H1 (cell line): ENCODE measurements around the gene WDSUB1. TPM values are rescaled to one million over a fixed set of nuclear protein-coding genes. Genes with fewer than 3 reads are reported as not detected.

Experiments
- CTCF ChIA-PET: fragments of 300-600 bp; sonication (Branson Sonifier 250); formaldehyde crosslinking; loops from one replicate; lab custom pipeline; 2021; ENCODE audit not compliant: partially characterized antibody; lab: Charles Lee
- POLR2A ChIA-PET: fragments of 300-600 bp; sonication (Branson Sonifier 250); formaldehyde crosslinking; loops from one replicate; lab custom pipeline; 2021; ENCODE audit warnings: inconsistent platforms; ENCODE audit not compliant: partially characterized antibody; lab: Charles Lee
- DNase-seq, 2 experiments: peaks; one replicate each; pipeline versions ENCODE4 v3.0.0 to v3.0.0-alpha.2; 2010 to 2022; ENCODE audit warnings: low spot score in 2 of 2, low read depth in 1 of 2, mixed read lengths in 1 of 2
- FAIRE-seq: peaks from 2 replicates; lab custom pipeline; 2011; peaks lifted over from hg19 to GRCh38; lab: Jason Lieb, UNC
- H2AFZ ChIP-seq: 2 replicates; pipeline ENCODE4 v1.8.1; 2012; ENCODE audit warnings: low read length, inconsistent platforms
- H2AK5ac ChIP-seq: 2 replicates; pipeline ENCODE4 v1.6.1; 2013; ENCODE audit warnings: low read depth, low read length
- H2BK120ac ChIP-seq: replicated peaks from 2 replicates; pipeline ENCODE3; 2013; ENCODE audit warnings: low read depth, low read length, inconsistent platforms
- H2BK12ac ChIP-seq: 2 replicates; pipeline ENCODE4 v1.6.1; 2013; ENCODE audit warnings: low read depth, low read length
- H2BK15ac ChIP-seq: 2 replicates; pipeline ENCODE4 v1.6.1; 2013; ENCODE audit warnings: low read length
- H2BK20ac ChIP-seq: 2 replicates; pipeline ENCODE4 v1.6.1; 2013; ENCODE audit warnings: low read length
- H2BK5ac ChIP-seq: 2 replicates; pipeline ENCODE4 v1.6.1; 2013; ENCODE audit warnings: low read depth, low read length
- H3K14ac ChIP-seq: 2 replicates; pipeline ENCODE4 v1.6.1; 2013; ENCODE audit warnings: inconsistent platforms; ENCODE audit not compliant: insufficient read length
- H3K18ac ChIP-seq: 2 replicates; pipeline ENCODE4 v1.6.1; 2013; ENCODE audit warnings: low read length; ENCODE audit errors: extremely low read depth
- H3K23ac ChIP-seq: 2 replicates; pipeline ENCODE4 v1.6.1; 2013; ENCODE audit warnings: inconsistent platforms; ENCODE audit not compliant: insufficient read length
- H3K23me2 ChIP-seq: 2 replicates; pipeline ENCODE4 v1.6.1; 2013; ENCODE audit warnings: low read depth, low read length
- H3K27ac ChIP-seq: 2 replicates; pipeline ENCODE4 v1.6.1; 2011; ENCODE audit warnings: low read depth, low read length, inconsistent platforms
- H3K27me3 ChIP-seq, 4 experiments: replicated peaks in 1 of 4; 1 replicate in 1 of 4; 2 replicates in 3 of 4; pipeline versions ENCODE4 v1.6.1 to v1.8.1; 2011 to 2013; ENCODE audit warnings: low read length in 3 of 4, mild to moderate bottlenecking in 3 of 4, inconsistent platforms in 2 of 4, mixed read lengths in 2 of 4, moderate library complexity in 1 of 4; ENCODE audit not compliant: control insufficient read depth in 3 of 4, insufficient read depth in 3 of 4; ENCODE audit errors: extremely low read depth in 1 of 4
- H3K36me3 ChIP-seq, 4 experiments: 2 replicates each; pipeline versions ENCODE4 v1.6.1 to v1.8.1; 2011 to 2013; ENCODE audit warnings: mild to moderate bottlenecking in 4 of 4, low read length in 3 of 4, moderate library complexity in 2 of 4, control low read depth in 1 of 4, inconsistent platforms in 1 of 4; ENCODE audit not compliant: insufficient read depth in 4 of 4, control insufficient read depth in 2 of 4
- H3K4ac ChIP-seq: replicated peaks from 2 replicates; pipeline ENCODE3; 2013; ENCODE audit warnings: low read length, low read depth, mixed read lengths, inconsistent platforms; ENCODE audit not compliant: insufficient read length
- H3K4me1 ChIP-seq, 4 experiments: replicated peaks in 1 of 4; 1 replicate in 1 of 4; 2 replicates in 3 of 4; pipeline versions ENCODE4 v1.6.1 to v1.8.1; 2011 to 2013; ENCODE audit warnings: low read length in 3 of 4, inconsistent platforms in 2 of 4, mixed read lengths in 1 of 4; ENCODE audit not compliant: insufficient read depth in 4 of 4, control insufficient read depth in 3 of 4
- H3K4me2 ChIP-seq, 2 experiments: 2 replicates each; pipeline versions ENCODE4 v1.6.1 to v1.8.1; 2011 to 2013; ENCODE audit warnings: low read depth in 2 of 2, low read length in 2 of 2, control low read depth in 1 of 2, inconsistent platforms in 1 of 2, mild to moderate bottlenecking in 1 of 2; ENCODE audit not compliant: insufficient read depth in 1 of 2
- H3K4me3 ChIP-seq, 4 experiments: fragments of 200-600, 300-600 bp in 1 of 4; sonication (generic), shearing (Covaris generic), sonication (Bioruptor Twin) in 1 of 4; 2 replicates each; pipeline versions ENCODE4 v1.5.1 to v1.8.1; 2011 to 2016; ENCODE audit warnings: low read length in 4 of 4, low read depth in 3 of 4, control low read depth in 2 of 4, inconsistent platforms in 2 of 4, mild to moderate bottlenecking in 2 of 4, mixed read lengths in 1 of 4, moderate library complexity in 1 of 4; ENCODE audit not compliant: insufficient read depth in 2 of 4; ENCODE audit errors: extremely low read depth in 1 of 4
- H3K56ac ChIP-seq: replicated peaks from 2 replicates; pipeline ENCODE3; 2013; ENCODE audit warnings: low read depth, mild to moderate bottlenecking, mixed read lengths, low read length, inconsistent platforms; ENCODE audit not compliant: insufficient read length
- H3K79me1 ChIP-seq: 2 replicates; pipeline ENCODE4 v1.6.1; 2013; ENCODE audit warnings: low read depth, low read length, control low read depth
- H3K79me2 ChIP-seq, 2 experiments: 2 replicates each; pipeline versions ENCODE4 v1.6.1 to v1.8.1; 2012 to 2013; ENCODE audit warnings: low read length in 2 of 2, mild to moderate bottlenecking in 2 of 2, inconsistent platforms in 1 of 2; ENCODE audit not compliant: insufficient read depth in 2 of 2, control insufficient read depth in 1 of 2
- H3K9ac ChIP-seq, 4 experiments: replicated peaks in 1 of 4; 1 replicate in 1 of 4; 2 replicates in 3 of 4; pipeline versions ENCODE4 v1.6.1 to v1.8.1; 2011 to 2013; ENCODE audit warnings: low read depth in 3 of 4, low read length in 3 of 4, control low read depth in 2 of 4, mild to moderate bottlenecking in 2 of 4, moderate library complexity in 2 of 4, inconsistent platforms in 1 of 4; ENCODE audit errors: extremely low read depth in 1 of 4
- H3K9me3 ChIP-seq, 2 experiments: 2 replicates each; pipeline versions ENCODE4 v1.6.1 to v1.8.1; 2012 to 2013; ENCODE audit warnings: mild to moderate bottlenecking in 2 of 2, moderate library complexity in 2 of 2, control low read depth in 1 of 2, inconsistent platforms in 1 of 2, low read depth in 1 of 2, low read length in 1 of 2, mixed read lengths in 1 of 2; ENCODE audit not compliant: insufficient read depth in 2 of 2
- H4K20me1 ChIP-seq, 2 experiments: replicated peaks in 1 of 2; 2 replicates each; pipeline versions ENCODE3 to v1.8.1; 2011 to 2013; ENCODE audit warnings: inconsistent platforms in 2 of 2, low read length in 2 of 2, mild to moderate bottlenecking in 1 of 2; ENCODE audit not compliant: insufficient read depth in 2 of 2, control insufficient read depth in 1 of 2
- H4K5ac ChIP-seq: 2 replicates; pipeline ENCODE4 v1.6.1; 2013; ENCODE audit warnings: low read length, low read depth, mixed read lengths, inconsistent platforms; ENCODE audit not compliant: insufficient read length
- H4K8ac ChIP-seq: 2 replicates; pipeline ENCODE4 v1.8.0; 2013; ENCODE audit warnings: mild to moderate bottlenecking, moderate library complexity, low read length, inconsistent platforms; ENCODE audit not compliant: insufficient read depth; ENCODE audit errors: extremely low read depth
- H4K91ac ChIP-seq: replicated peaks from 2 replicates; pipeline ENCODE3; 2013; ENCODE audit warnings: low read length, mixed read lengths, inconsistent platforms; ENCODE audit not compliant: insufficient read length
- BCL11A ChIP-seq, 2 experiments: IDR thresholded peaks; one replicate each; pipeline ENCODE4 v1.6.1; 2011; ENCODE audit warnings: low read depth in 2 of 2, low read length in 2 of 2, mild to moderate bottlenecking in 2 of 2
- CHD1 ChIP-seq: IDR thresholded peaks from 2 replicates; pipeline ENCODE4 v1.6.1; 2012; ENCODE audit warnings: low read depth, low read length, improper control_type of control experiment
- EGR1 ChIP-seq: IDR thresholded peaks from 2 replicates; pipeline ENCODE4 v1.6.1; 2011; ENCODE audit warnings: low read depth, low read length, borderline replicate concordance
- HDAC2 ChIP-seq, 2 experiments: fragments of 300-600 bp in 1 of 2; sonication (generic) in 1 of 2; IDR thresholded peaks; 2 replicates each; pipeline ENCODE4 v1.6.1; 2011 to 2012; ENCODE audit warnings: low read depth in 2 of 2, low read length in 2 of 2, mild to moderate bottlenecking in 2 of 2, moderate library complexity in 2 of 2, borderline replicate concordance in 1 of 2, inconsistent platforms in 1 of 2
- KDM5A ChIP-seq: fragments of 200-600 bp; IDR thresholded peaks from 2 replicates; pipeline ENCODE4 v1.7.1; 2012; ENCODE audit warnings: mild to moderate bottlenecking, low read length, inconsistent platforms, mixed read lengths
- RXRA ChIP-seq: IDR thresholded peaks from 2 replicates; pipeline ENCODE4 v1.6.1; 2011; ENCODE audit warnings: low read depth, mild to moderate bottlenecking, low read length, moderate library complexity; ENCODE audit not compliant: insufficient read depth
- SRF ChIP-seq: IDR thresholded peaks from 2 replicates; pipeline ENCODE4 v1.6.1; 2011; ENCODE audit warnings: mild to moderate bottlenecking, low read depth, low read length, moderate library complexity
- TBP ChIP-seq: IDR thresholded peaks from 2 replicates; pipeline ENCODE4 v1.6.1; 2011; ENCODE audit warnings: low read depth, low read length, improper control_type of control experiment
- WGBS, 2 experiments: shearing (Covaris generic) in 1 of 2; methylation state at CpG; one replicate each; pipeline versions ENCODE4 v1.1.6 to v1.1.7; 2013 to 2015; ENCODE audit warnings: low lambda C conversion rate in 2 of 2, mixed read lengths in 2 of 2, inconsistent platforms in 1 of 2, low coverage in 1 of 2, missing lambda C conversion rate in 1 of 2; ENCODE audit not compliant: insufficient replicate concordance in 2 of 2, insufficient coverage in 1 of 2, insufficient read length in 1 of 2; ENCODE audit errors: extremely low coverage in 1 of 2, missing lambda C conversion rate in 1 of 2; 5-methylcytosine and 5-hydroxymethylcytosine counted together
- polyA plus RNA-seq, 7 experiments: library from polyadenylated mRNA; depleted of rRNA in 3 of 7; stranded (reverse) in 5 of 7; unstranded in 2 of 7; fragments of >200 nt in 5 of 7; fragments of 200-250 nt in 2 of 7; gene quantifications; 1 replicate in 5 of 7; 2 replicates in 1 of 7; 4 replicates in 1 of 7; pipeline versions ENCODE4 v1.2.1 to v1.2.3, GENCODE V29; 2011 to 2013; ENCODE audit warnings: missing spikeins in 2 of 7, mixed read lengths in 2 of 7
- total RNA-seq: library from RNA; stranded (reverse); fragmentation: NEBNext Ultra II Directional; extraction: Animal tissue kit (Norgen Biotek cat#: 25700); gene quantifications from 2 replicates; pipeline ENCODE4 v1.2.1, GENCODE V29; 2021

Gene WDSUB1
- total and polyA plus RNA-seq, 2 of the 8 experiments (the other 6 are each of a cell fraction or from before 2014, with no cell fraction given): 5.5 to 8.0 TPM

DNA sequence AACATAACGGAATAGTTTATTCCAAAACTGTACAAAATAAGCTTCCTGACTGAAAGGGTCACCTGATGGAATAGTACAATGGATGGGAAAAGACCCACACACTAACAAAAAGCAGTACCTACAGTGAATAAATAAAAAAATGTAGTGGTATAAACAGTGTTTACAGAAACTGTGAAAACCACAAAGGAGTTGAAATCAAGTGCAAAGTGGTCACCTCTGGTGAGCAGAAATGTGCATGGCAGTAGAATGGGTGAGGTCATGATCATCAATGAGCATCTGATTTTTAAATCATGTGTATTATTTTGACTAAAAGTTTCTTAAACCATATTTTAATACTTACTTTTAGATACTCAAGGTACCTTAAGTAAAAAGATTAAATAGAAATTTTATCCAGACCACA is 11.4 kb downstream of the WDSUB1 start:
- no peaks in the 10 kb centered on the region for H3K79me2 ChIP-seq
- no peak overlapping the region for H3K14ac ChIP-seq
- H2AFZ ChIP-seq: no peak overlapping the region
- H3K4me2 ChIP-seq: no peak overlapping the region
- POLR2A ChIA-PET: interaction anchor here (1.3 kb wide), 1 partner anchor 11 kb away, joined by 7 read pairs; the partner anchor contains the start of gene WDSUB1
- no peak overlapping the region for H3K23ac ChIP-seq
- H3K4ac ChIP-seq: no peak overlapping the region
- H3K27me3 ChIP-seq: no peaks in the 10 kb centered on the region
- no peaks in the 10 kb centered on the region for H3K9me3 ChIP-seq
- no peak for TF ChIP-seq SRF
- no peak for TF ChIP-seq EGR1
- no peak for TF ChIP-seq HDAC2 (IDR thresholded peaks at IDR 0.05; ENCODE audit: borderline replicate concordance in 1 of 2, low read depth in 2 of 2, low read length in 2 of 2)
- no peak for TF ChIP-seq RXRA
- TF ChIP-seq CHD1: no peak
- TF ChIP-seq KDM5A: no peak
- TF ChIP-seq TBP: no peak
- no peak for TF ChIP-seq BCL11A (IDR thresholded peaks at IDR 0.05; ENCODE audit: low read depth in 2 of 2, low read length in 2 of 2)
- no peak for FAIRE-seq
- H3K9ac ChIP-seq: no peak overlapping the region
- H3K36me3 ChIP-seq: peaks cover 0 to 4% (median 0%) of the 10 kb centered on the region in 4 experiments; a peak in 2 of 8 replicates
- no peak overlapping the region for H2BK12ac ChIP-seq
- H3K4me3 ChIP-seq: no peak overlapping the region
- H3K56ac ChIP-seq: no peak overlapping the region
- no peak overlapping the region for H2BK120ac ChIP-seq
- DNase-seq: no peak
- no peak overlapping the region for H4K5ac ChIP-seq
- no peak overlapping the region for H3K27ac ChIP-seq
- no peaks in the 10 kb centered on the region for H4K20me1 ChIP-seq
- H4K91ac ChIP-seq: no peak overlapping the region
- no peak overlapping the region for H2AK5ac ChIP-seq
- H4K8ac ChIP-seq: no peak overlapping the region
- H3K79me1 ChIP-seq: no peaks in the 10 kb centered on the region
- whole genome bisulfite sequencing, 2 experiments: 92% methylated on average over 1 of the region's 1 CpG; no CpG with 5 or more reads in 1 of the 2 experiments
- H2BK15ac ChIP-seq: no peak overlapping the region
- H3K4me1 ChIP-seq: no peaks in the 10 kb centered on the region
- no peak overlapping the region for H2BK20ac ChIP-seq
- no peak overlapping the region for H3K18ac ChIP-seq
- H3K23me2 ChIP-seq: no peaks in the 10 kb centered on the region; the same call in 1 of the 2 replicates
- CTCF ChIA-PET: no interaction called here
- no peak overlapping the region for H2BK5ac ChIP-seq
